ENCODE results near the gene STOML1.
A peak's percentile ranks its signal among the peaks of the same experiment; 100 is the strongest.
"Not testable (repeated sequence)": the region's sequence is repeated elsewhere in the genome, so short reads cannot be mapped to it uniquely, and the experiment has no call there.

STOML1 gene

GRCh38 chr15:73938516-73938915 is 53.6 kb downstream of the STOML1 start:
- POLR2A ChIA-PET; H3K27me3 ChIP-seq (replicated peaks in 2 of 5; ENCODE audit: control insufficient read depth in 4 of 5, insufficient read depth in 5 of 5, low read length in 4 of 5); H3K36me3 ChIP-seq (ENCODE audit: control insufficient read depth in 4 of 4, insufficient read depth in 4 of 4, low read length in 3 of 4); H3K27ac ChIP-seq (ENCODE audit: insufficient read depth in 1 of 2, low read depth in 1 of 2, low read length in 2 of 2, poor library complexity in 1 of 2, severe bottlenecking in 2 of 2); H3K9me3 ChIP-seq (ENCODE audit: control extremely low read depth in 1 of 5, control insufficient read depth in 4 of 5, insufficient read depth in 2 of 5, low read depth in 1 of 5, low read length in 4 of 5); H3K4me3 ChIP-seq (ENCODE audit: control insufficient read depth in 1 of 7, extremely low read depth in 1 of 7, insufficient read depth in 4 of 7, low read depth in 2 of 7, low read length in 6 of 7); DNase-seq: not testable (repeated sequence)
- WGBS (ENCODE audit: insufficient coverage): 100% methylated on average over 8 of the region's 8 CpGs
- CTCF ChIA-PET: interaction anchor here (0.6 to 7.7 kb wide), 6 partner anchors 9 to 197 kb away, joined by 3 to 50 read pairs (median 4); no protein-coding TSS in a partner anchor
- H3K4me1 ChIP-seq (ENCODE audit: control extremely low read depth in 1 of 4, control insufficient read depth in 4 of 4, insufficient read depth in 4 of 4, low read length in 3 of 4): peaks cover 0 to 45% (median 37%) of the 10 kb centered on the region in 4 experiments

GRCh38 chr15:73937726-73938125 is 54.4 kb downstream of the STOML1 start:
- POLR2A ChIA-PET: no interaction called here
- WGBS (ENCODE audit: insufficient coverage): 100% methylated on average over 9 of the region's 11 CpGs
- CTCF ChIA-PET: interaction anchor here (0.6 to 7.7 kb wide), 6 partner anchors 8 to 198 kb away, joined by 3 to 50 read pairs (median 4); partner anchors contain the start of gene LOXL1

DNA sequence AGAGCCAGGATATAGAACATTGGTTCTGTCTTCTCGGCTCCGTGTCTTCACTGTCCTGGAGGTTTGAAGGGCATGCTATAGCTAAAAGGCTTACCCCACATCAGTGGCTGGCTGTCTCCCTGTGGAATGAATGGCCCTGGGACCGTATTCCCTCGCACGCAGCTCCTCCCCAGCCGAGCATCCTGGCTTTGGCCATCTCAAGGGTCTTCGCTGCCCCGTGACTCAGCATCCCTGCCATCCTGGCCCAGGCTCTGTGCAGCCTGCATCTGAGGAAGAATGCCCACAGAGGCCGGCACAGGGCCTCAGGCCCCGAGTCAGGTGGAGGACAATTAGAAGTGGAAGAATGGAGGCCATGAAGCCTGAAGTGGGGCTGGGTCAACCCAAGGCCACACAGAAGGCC is 54.8 kb downstream of the STOML1 start:
- DNase-seq: no peak
- Histone ChIP-seq H3K27me3 (replicated peaks in 2 of 5; ENCODE audit: control insufficient read depth in 4 of 5, insufficient read depth in 5 of 5, low read length in 4 of 5) (no peaks in the 10 kb centered on the region), H3K4me3 (ENCODE audit: control insufficient read depth in 1 of 7, extremely low read depth in 1 of 7, insufficient read depth in 4 of 7, low read depth in 2 of 7, low read length in 6 of 7) (no peak overlapping the region), H3K4me1 (ENCODE audit: control extremely low read depth in 1 of 4, control insufficient read depth in 4 of 4, insufficient read depth in 4 of 4, low read length in 3 of 4) (peaks cover 0 to 55% (median 38%) of the 10 kb centered on the region in 4 experiments), H3K36me3 (ENCODE audit: control insufficient read depth in 4 of 4, insufficient read depth in 4 of 4, low read length in 3 of 4) (no peaks in the 10 kb centered on the region), H3K9me3 (ENCODE audit: control extremely low read depth in 1 of 5, control insufficient read depth in 4 of 5, insufficient read depth in 2 of 5, low read depth in 1 of 5, low read length in 4 of 5) (no peaks in the 10 kb centered on the region), H3K27ac (ENCODE audit: insufficient read depth in 1 of 2, low read depth in 1 of 2, low read length in 2 of 2, poor library complexity in 1 of 2, severe bottlenecking in 2 of 2) (no peak overlapping the region)
- WGBS (ENCODE audit: insufficient coverage): 91% methylated on average over 8 of the region's 10 CpGs
- ChIA-PET CTCF (interaction anchor here (1.0 to 7.7 kb wide), 5 partner anchors 10 to 36 kb away, joined by 3 to 50 read pairs (median 5); partner anchors contain the start of gene LOXL1), POLR2A (no interaction called here)

More at GRCh38 chr15:73937726-73938125, 54.4 kb downstream of the STOML1 start:
- peaks cover 0 to 50% (median 38%) of the 10 kb centered on the region in 4 experiments for H3K4me1 ChIP-seq (ENCODE audit: control extremely low read depth in 1 of 4, control insufficient read depth in 4 of 4, insufficient read depth in 4 of 4, low read length in 3 of 4)
- no peak for DNase-seq
- H3K27ac ChIP-seq (ENCODE audit: insufficient read depth in 1 of 2, low read depth in 1 of 2, low read length in 2 of 2, poor library complexity in 1 of 2, severe bottlenecking in 2 of 2): no peak overlapping the region
- H3K9me3 ChIP-seq (ENCODE audit: control extremely low read depth in 1 of 5, control insufficient read depth in 4 of 5, insufficient read depth in 2 of 5, low read depth in 1 of 5, low read length in 4 of 5): no peaks in the 10 kb centered on the region
- no peak overlapping the region for H3K4me3 ChIP-seq (ENCODE audit: control insufficient read depth in 1 of 7, extremely low read depth in 1 of 7, insufficient read depth in 4 of 7, low read depth in 2 of 7, low read length in 6 of 7)
- no peaks in the 10 kb centered on the region for H3K27me3 ChIP-seq (replicated peaks in 2 of 5; ENCODE audit: control insufficient read depth in 4 of 5, insufficient read depth in 5 of 5, low read length in 4 of 5)
- H3K36me3 ChIP-seq (ENCODE audit: control insufficient read depth in 4 of 4, insufficient read depth in 4 of 4, low read length in 3 of 4): no peaks in the 10 kb centered on the region

DNA sequence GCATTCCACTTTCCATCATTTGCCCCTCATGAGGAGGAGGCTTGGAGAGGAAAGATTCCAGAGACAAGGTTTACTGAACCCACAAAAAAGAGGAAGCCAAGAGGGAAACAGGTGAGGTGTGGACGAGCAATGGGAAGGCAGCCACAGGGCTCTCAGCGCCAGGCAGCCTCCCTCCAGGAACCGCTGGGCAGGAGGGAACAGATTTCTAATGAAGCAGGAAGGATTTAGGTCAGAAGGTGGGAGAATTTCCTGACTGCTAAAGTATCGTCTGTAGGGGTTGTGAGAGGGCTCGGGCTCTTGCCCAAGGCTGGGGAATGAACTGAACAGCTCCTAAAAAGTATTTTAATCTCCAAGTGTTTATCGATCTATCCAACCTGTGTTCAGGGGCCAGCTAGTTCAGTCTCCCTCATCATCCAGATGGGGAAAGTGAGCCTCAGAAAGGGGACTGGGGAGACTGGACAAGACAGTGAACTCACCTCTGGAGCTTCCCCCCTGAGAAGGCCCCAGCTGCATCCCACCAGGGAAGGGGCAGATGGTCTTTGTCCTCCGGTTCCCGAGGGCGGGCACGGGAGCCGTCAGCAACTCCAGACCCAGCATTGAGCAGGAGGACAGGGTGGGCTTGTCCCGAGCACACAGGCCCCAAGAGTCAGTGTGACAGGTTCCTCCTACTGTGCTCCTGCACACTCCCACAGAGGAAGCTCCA is 55.4 kb downstream of the STOML1 start:
- ChIA-PET CTCF (interaction anchor here (0.7 to 7.7 kb wide), 10 partner anchors 10 to 39 kb away, joined by 3 to 50 read pairs (median 5); partner anchors contain the start of gene LOXL1), POLR2A (interaction anchor here (0.6 kb wide), 1 partner anchor 22 kb away, joined by 3 read pairs; no protein-coding TSS in a partner anchor)
- Histone ChIP-seq H3K27ac (ENCODE audit: insufficient read depth in 1 of 2, low read depth in 1 of 2, low read length in 2 of 2, poor library complexity in 1 of 2, severe bottlenecking in 2 of 2) (no peak overlapping the region), H3K9me3 (ENCODE audit: control extremely low read depth in 1 of 5, control insufficient read depth in 4 of 5, insufficient read depth in 2 of 5, low read depth in 1 of 5, low read length in 4 of 5) (no peaks in the 10 kb centered on the region), H3K4me1 (ENCODE audit: control extremely low read depth in 1 of 4, control insufficient read depth in 4 of 4, insufficient read depth in 4 of 4, low read length in 3 of 4) (peaks cover 0 to 55% (median 36%) of the 10 kb centered on the region in 4 experiments), H3K27me3 (replicated peaks in 2 of 5; ENCODE audit: control insufficient read depth in 4 of 5, insufficient read depth in 5 of 5, low read length in 4 of 5) (no peaks in the 10 kb centered on the region), H3K36me3 (ENCODE audit: control insufficient read depth in 4 of 4, insufficient read depth in 4 of 4, low read length in 3 of 4) (no peaks in the 10 kb centered on the region), H3K4me3 (ENCODE audit: control insufficient read depth in 1 of 7, extremely low read depth in 1 of 7, insufficient read depth in 4 of 7, low read depth in 2 of 7, low read length in 6 of 7) (no peak overlapping the region)
- WGBS (ENCODE audit: insufficient coverage): 52% methylated on average over 11 of the region's 12 CpGs
- DNase-seq: peak in 1 of 3 donors; percentile 27

DNA sequence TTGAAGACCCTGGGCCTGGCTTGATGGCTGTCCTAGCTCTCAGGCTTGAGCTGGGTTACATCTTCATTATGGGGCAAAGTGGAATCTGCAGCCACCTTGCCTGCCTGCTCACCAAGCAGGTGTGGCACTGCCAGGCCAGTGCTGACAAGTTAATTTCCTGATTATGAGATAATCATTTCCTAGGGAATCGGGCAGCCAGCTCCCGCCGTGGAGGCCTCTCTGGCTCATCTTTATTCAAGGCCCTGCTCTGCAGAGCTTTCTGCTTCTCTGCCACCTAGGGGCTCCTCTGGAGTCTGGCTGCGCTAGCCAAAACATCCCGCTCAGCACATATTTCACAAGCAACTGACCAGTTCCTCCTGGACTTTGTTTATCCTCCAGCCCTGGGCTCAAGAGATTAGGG is 55.9 kb downstream of the STOML1 start:
- no peak overlapping the region for H3K4me3 ChIP-seq (ENCODE audit: control insufficient read depth in 1 of 7, extremely low read depth in 1 of 7, insufficient read depth in 4 of 7, low read depth in 2 of 7, low read length in 6 of 7)
- ChIA-PET CTCF (interaction anchor here (0.7 to 7.7 kb wide), 11 partner anchors 9 to 63 kb away, joined by 3 to 50 read pairs (median 5); partner anchors contain the start of genes LOXL1 and TBC1D21), POLR2A (no interaction called here)
- peak in 1 of 3 donors; percentile 8 for DNase-seq
- H3K4me1 ChIP-seq (ENCODE audit: control extremely low read depth in 1 of 4, control insufficient read depth in 4 of 4, insufficient read depth in 4 of 4, low read length in 3 of 4): peaks cover 0 to 60% (median 40%) of the 10 kb centered on the region in 4 experiments
- H3K27me3 ChIP-seq (replicated peaks in 2 of 5; ENCODE audit: control insufficient read depth in 4 of 5, insufficient read depth in 5 of 5, low read length in 4 of 5): no peaks in the 10 kb centered on the region
- no peaks in the 10 kb centered on the region for H3K36me3 ChIP-seq (ENCODE audit: control insufficient read depth in 4 of 4, insufficient read depth in 4 of 4, low read length in 3 of 4)
- 56% methylated on average over 5 of the region's 5 CpGs for WGBS (ENCODE audit: insufficient coverage)
- no peak overlapping the region for H3K27ac ChIP-seq (ENCODE audit: insufficient read depth in 1 of 2, low read depth in 1 of 2, low read length in 2 of 2, poor library complexity in 1 of 2, severe bottlenecking in 2 of 2)
- H3K9me3 ChIP-seq (ENCODE audit: control extremely low read depth in 1 of 5, control insufficient read depth in 4 of 5, insufficient read depth in 2 of 5, low read depth in 1 of 5, low read length in 4 of 5): no peaks in the 10 kb centered on the region

GRCh38 chr15:73935547-73935946 is 56.5 kb downstream of the STOML1 start:
- DNase-seq: peak in 1 of 3 donors; percentile 16
- Histone ChIP-seq H3K27ac (ENCODE audit: insufficient read depth in 1 of 2, low read depth in 1 of 2, low read length in 2 of 2, poor library complexity in 1 of 2, severe bottlenecking in 2 of 2) (no peak overlapping the region), H3K36me3 (ENCODE audit: control insufficient read depth in 4 of 4, insufficient read depth in 4 of 4, low read length in 3 of 4) (no peaks in the 10 kb centered on the region), H3K9me3 (ENCODE audit: control extremely low read depth in 1 of 5, control insufficient read depth in 4 of 5, insufficient read depth in 2 of 5, low read depth in 1 of 5, low read length in 4 of 5) (no peaks in the 10 kb centered on the region), H3K27me3 (replicated peaks in 2 of 5; ENCODE audit: control insufficient read depth in 4 of 5, insufficient read depth in 5 of 5, low read length in 4 of 5) (no peaks in the 10 kb centered on the region), H3K4me3 (ENCODE audit: control insufficient read depth in 1 of 7, extremely low read depth in 1 of 7, insufficient read depth in 4 of 7, low read depth in 2 of 7, low read length in 6 of 7) (no peak overlapping the region), H3K4me1 (ENCODE audit: control extremely low read depth in 1 of 4, control insufficient read depth in 4 of 4, insufficient read depth in 4 of 4, low read length in 3 of 4) (peaks cover 0 to 64% (median 41%) of the 10 kb centered on the region in 4 experiments)
- ChIA-PET POLR2A (no interaction called here), CTCF (interaction anchor here (0.7 to 7.7 kb wide), 11 partner anchors 9 to 62 kb away, joined by 3 to 50 read pairs (median 5); partner anchors contain the start of genes LOXL1 and TBC1D21)
- no CpG with 5 or more reads among the region's 4 CpGs for WGBS (ENCODE audit: insufficient coverage)

- no peaks in the 10 kb centered on the region for H3K27me3 ChIP-seq (replicated peaks in 2 of 5; ENCODE audit: control insufficient read depth in 4 of 5, insufficient read depth in 5 of 5, low read length in 4 of 5)
- CTCF ChIA-PET: interaction anchor here (0.8 to 7.7 kb wide), 11 partner anchors 7 to 373 kb away, joined by 3 to 50 read pairs (median 8); partner anchors contain the start of gene LOXL1
- DNase-seq: peak in 1 of 3 donors; percentile 51
- POLR2A ChIA-PET: no interaction called here
- peaks cover 0 to 64% (median 41%) of the 10 kb centered on the region in 4 experiments for H3K4me1 ChIP-seq (ENCODE audit: control extremely low read depth in 1 of 4, control insufficient read depth in 4 of 4, insufficient read depth in 4 of 4, low read length in 3 of 4)
- H3K36me3 ChIP-seq (ENCODE audit: control insufficient read depth in 4 of 4, insufficient read depth in 4 of 4, low read length in 3 of 4): no peaks in the 10 kb centered on the region
- H3K9me3 ChIP-seq (ENCODE audit: control extremely low read depth in 1 of 5, control insufficient read depth in 4 of 5, insufficient read depth in 2 of 5, low read depth in 1 of 5, low read length in 4 of 5): no peaks in the 10 kb centered on the region
- WGBS (ENCODE audit: insufficient coverage): 51% methylated on average over 5 of the region's 7 CpGs
- no peak overlapping the region for H3K27ac ChIP-seq (ENCODE audit: insufficient read depth in 1 of 2, low read depth in 1 of 2, low read length in 2 of 2, poor library complexity in 1 of 2, severe bottlenecking in 2 of 2)
- H3K4me3 ChIP-seq (ENCODE audit: control insufficient read depth in 1 of 7, extremely low read depth in 1 of 7, insufficient read depth in 4 of 7, low read depth in 2 of 7, low read length in 6 of 7): no peak overlapping the region
These were observed 57.8 kb downstream of the STOML1 start for GRCh38 chr15:73934281-73934680.

All from common myeloid progenitor, CD34-positive (primary cell).